ENCODE results near the gene PADI3. TPM values are rescaled to one million over a fixed set of nuclear protein-coding genes. Genes with fewer than 3 reads are reported as not detected.

The PADI3 gene
- total RNA-seq, 4 donors from 2014 or later, result not detected

- no peak for DNase-seq
- no peak for TF ChIP-seq CTCF (IDR thresholded peaks at IDR 0.05)
- no peak for TF ChIP-seq POLR2A (IDR thresholded peaks at IDR 0.05)
- Histone ChIP-seq H3K4me1 (no peaks in the 10 kb centered on the region), H3K27me3 (no peaks in the 10 kb centered on the region), H3K27ac (no peak overlapping the region), H3K4me3 (no peak overlapping the region), H3K9me3 (no peaks in the 10 kb centered on the region), H3K36me3 (no peaks in the 10 kb centered on the region)
- intact Hi-C loops (cut with DNase I; ENCODE audit: low total_unique reads), result no loop called here
Observed at GRCh38 chr1:17301767-17302166, 52.9 kb downstream of the PADI3 start.

DNA sequence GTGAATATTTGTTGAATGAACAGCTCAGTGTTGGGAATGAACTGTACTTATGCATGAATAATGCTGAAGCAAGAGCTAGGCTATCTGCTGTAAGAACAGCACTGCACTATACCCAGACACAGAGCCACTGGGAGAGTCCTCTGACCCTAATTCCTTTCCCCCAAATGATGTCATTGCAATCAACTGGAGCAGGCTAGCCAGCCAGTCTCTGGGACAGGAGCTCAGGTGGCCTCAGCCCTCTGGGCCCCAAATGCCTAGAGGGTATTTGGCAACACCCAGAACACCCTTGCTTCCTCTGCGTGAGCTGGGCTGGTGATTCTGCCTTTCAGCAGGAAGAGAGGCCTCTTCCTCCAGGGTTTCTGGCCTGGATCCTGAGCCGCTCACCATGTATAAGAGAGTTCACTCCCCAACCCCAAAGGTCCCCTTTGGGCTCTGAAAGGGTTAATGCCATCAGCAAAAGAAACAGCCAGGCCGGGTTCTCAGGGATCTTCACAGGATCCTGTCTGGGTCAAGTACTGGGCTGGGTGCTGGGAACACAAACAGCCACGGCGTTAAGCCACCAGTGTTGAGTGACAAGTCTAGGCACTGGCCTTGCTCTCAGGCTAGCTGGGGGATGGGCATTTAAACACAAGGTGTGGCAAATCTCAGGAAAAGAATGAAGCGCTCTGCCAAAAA lies 55.4 kb downstream of the PADI3 start:
- H3K4me3 ChIP-seq, result no peak overlapping the region
- H3K27ac ChIP-seq, result no peak overlapping the region
- H3K27me3 ChIP-seq, result no peaks in the 10 kb centered on the region
- H3K9me3 ChIP-seq, result no peaks in the 10 kb centered on the region
- H3K36me3 ChIP-seq, result no peaks in the 10 kb centered on the region
- DNase-seq, result no peak
- TF ChIP-seq CTCF (IDR thresholded peaks at IDR 0.05), result no peak
- no peak for TF ChIP-seq POLR2A (IDR thresholded peaks at IDR 0.05)
- intact Hi-C loops (cut with DNase I; ENCODE audit: low total_unique reads), result no loop called here
- H3K4me1 ChIP-seq, result no peaks in the 10 kb centered on the region

GRCh38 chr1:17304826-17305175 lies 55.9 kb downstream of the PADI3 start:
- Histone ChIP-seq H3K4me3 (no peak overlapping the region), H3K27me3 (no peaks in the 10 kb centered on the region), H3K27ac (no peak overlapping the region), H3K9me3 (no peaks in the 10 kb centered on the region), H3K36me3 (no peaks in the 10 kb centered on the region), H3K4me1 (no peaks in the 10 kb centered on the region)
- intact Hi-C loops (cut with DNase I; ENCODE audit: low total_unique reads), result no loop called here
- no peak for TF ChIP-seq POLR2A (IDR thresholded peaks at IDR 0.05)
- no peak for TF ChIP-seq CTCF (IDR thresholded peaks at IDR 0.05)
- no peak for DNase-seq

DNA sequence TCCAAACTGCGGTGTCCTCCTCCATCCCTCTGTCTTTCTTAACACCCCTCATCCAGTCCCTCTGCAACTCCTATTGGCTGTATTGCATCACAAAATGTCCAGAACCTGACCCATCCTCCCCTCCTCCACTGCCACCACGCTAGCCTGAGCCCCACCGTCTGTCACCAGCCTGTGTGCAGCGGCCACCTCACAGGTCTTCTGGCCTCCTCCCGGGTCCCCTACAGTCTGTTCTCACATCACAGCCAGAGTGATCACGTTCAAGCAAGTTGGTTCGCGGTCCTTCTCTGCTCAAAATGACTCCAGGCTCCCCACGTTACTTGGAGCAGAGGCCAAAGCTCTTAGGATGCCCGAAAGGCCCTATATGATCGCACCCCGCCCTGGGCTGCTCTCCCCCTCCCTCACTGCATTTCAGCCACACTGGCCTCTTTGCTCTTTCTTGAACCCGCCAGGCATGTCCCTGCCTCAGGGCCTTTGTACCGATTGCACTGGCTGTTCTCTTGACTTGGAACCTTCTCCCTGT lies 56.7 kb downstream of the PADI3 start:
- no peak for TF ChIP-seq POLR2A (IDR thresholded peaks at IDR 0.05)
- TF ChIP-seq CTCF (IDR thresholded peaks at IDR 0.05), result no peak
- no peaks in the 10 kb centered on the region for H3K4me1 ChIP-seq
- intact Hi-C loops (cut with DNase I; ENCODE audit: low total_unique reads), result no loop called here
- no peak for DNase-seq
- no peaks in the 10 kb centered on the region for H3K27me3 ChIP-seq
- no peaks in the 10 kb centered on the region for H3K36me3 ChIP-seq
- H3K9me3 ChIP-seq, result no peaks in the 10 kb centered on the region
- no peak overlapping the region for H3K4me3 ChIP-seq
- H3K27ac ChIP-seq, result no peak overlapping the region

DNA sequence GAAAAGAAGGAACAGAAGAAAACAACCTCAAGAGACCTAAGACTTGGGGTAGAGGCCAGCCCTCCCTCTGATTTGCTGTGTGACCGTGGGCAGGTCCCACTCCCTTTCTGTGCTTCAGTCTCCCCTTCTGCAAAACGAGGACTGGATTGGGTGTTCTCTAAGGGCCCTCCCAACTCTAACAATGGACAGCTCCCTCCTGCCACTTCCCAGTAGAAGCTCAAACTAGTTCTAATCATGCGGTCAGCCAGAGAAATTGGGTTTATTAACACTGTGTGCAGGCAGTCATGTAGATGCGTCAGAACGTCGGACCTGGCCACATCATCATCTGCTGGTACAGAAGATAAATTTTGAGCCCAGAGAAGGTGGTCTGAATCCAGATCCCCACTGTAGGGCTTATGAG lies 57.5 kb downstream of the PADI3 start:
- H3K9me3 ChIP-seq, result no peaks in the 10 kb centered on the region
- no peaks in the 10 kb centered on the region for H3K36me3 ChIP-seq
- no peaks in the 10 kb centered on the region for H3K27me3 ChIP-seq
- no peak overlapping the region for H3K27ac ChIP-seq
- no peaks in the 10 kb centered on the region for H3K4me1 ChIP-seq
- H3K4me3 ChIP-seq, result no peak overlapping the region
- no peak for TF ChIP-seq CTCF (IDR thresholded peaks at IDR 0.05)
- TF ChIP-seq POLR2A (IDR thresholded peaks at IDR 0.05), result no peak
- intact Hi-C loops (cut with DNase I; ENCODE audit: low total_unique reads), result no loop called here
- no peak for DNase-seq
